ENCODE measurements around the gene MYL5.

GRCh38 chr4:653831-654502, 20.4 kb upstream of the MYL5 start:
- TF ChIP-seq CTCF (tag by site-specific recombination; IDR thresholded peaks at IDR 0.05) = no peak
- TF ChIP-seq ZNF112 (tag by site-specific recombination; IDR thresholded peaks at IDR 0.05) = no peak
- no peak for TF ChIP-seq ZNF19 (tag by site-specific recombination; IDR thresholded peaks at IDR 0.05; ENCODE audit: low read depth)
- TF ChIP-seq ZNF776 (tag by site-specific recombination; IDR thresholded peaks at IDR 0.05; ENCODE audit: borderline replicate concordance) = no peak

All from HEK293 (cell line).